Naive thymus-derived CD4-positive, alpha-beta T cell (primary cell): ENCODE measurements around the gene LRP6. TPM values are rescaled to one million over a fixed set of nuclear protein-coding genes. Genes with fewer than 3 reads are reported as not detected.

Experiments
- ATAC-seq: fragments of 150-1000 bp; cut with Tn5 transposase; 2 replicates; pipeline ENCODE4 v1.10.0; 2021; ENCODE audit warnings: mild to moderate bottlenecking, moderate library complexity
- CTCF ChIA-PET: fragments of 350-600 bp; sonication (Branson Sonifier 250); formaldehyde crosslinking; loops from one replicate; lab custom pipeline; 2021; ENCODE audit warnings: antibody characterized with exemption; lab: Charles Lee
- POLR2A ChIA-PET: fragments of 350-600 bp; sonication (Branson Sonifier 250); formaldehyde crosslinking; loops from one replicate; lab custom pipeline; 2021; ENCODE audit warnings: antibody characterized with exemption, inconsistent platforms; lab: Charles Lee
- DNase-seq, 9 donors: peaks; one replicate each; pipeline versions ENCODE4 v3.0.0 to v3.0.0-alpha.2; 2020 to 2022; ENCODE audit warnings: mixed read lengths in 1 of 9
- H3K27ac ChIP-seq: one replicate; pipeline ENCODE4 v1.7.0; 2013; ENCODE audit warnings: mild to moderate bottlenecking, low read depth, low read length, moderate library complexity
- H3K27me3 ChIP-seq, 2 donors: one replicate each; pipeline ENCODE4 v1.7.0; 2013; ENCODE audit warnings: low read length in 2 of 2, mild to moderate bottlenecking in 2 of 2, moderate library complexity in 2 of 2; ENCODE audit not compliant: control insufficient read depth in 2 of 2, insufficient read depth in 2 of 2
- H3K36me3 ChIP-seq, 3 experiments: 1 replicate in 2 of 3; 2 replicates in 1 of 3; pipeline ENCODE4 v1.7.0; 2013; ENCODE audit warnings: low read length in 3 of 3, mild to moderate bottlenecking in 3 of 3, moderate library complexity in 1 of 3; ENCODE audit not compliant: insufficient read depth in 3 of 3, control insufficient read depth in 2 of 3
- H3K4me1 ChIP-seq, 2 donors: one replicate each; pipeline ENCODE4 v1.7.0; 2013; ENCODE audit warnings: low read length in 2 of 2, mild to moderate bottlenecking in 2 of 2, moderate library complexity in 1 of 2; ENCODE audit not compliant: control insufficient read depth in 2 of 2, insufficient read depth in 2 of 2
- H3K4me3 ChIP-seq: 2 replicates; pipeline ENCODE4 v1.7.0; 2013; ENCODE audit warnings: mild to moderate bottlenecking, low read length
- H3K9me3 ChIP-seq, 3 experiments: 1 replicate in 2 of 3; 2 replicates in 1 of 3; pipeline ENCODE4 v1.7.0; 2013; ENCODE audit warnings: low read length in 3 of 3; ENCODE audit not compliant: control insufficient read depth in 2 of 3
- H3K27ac Mint-ChIP-seq, 9 donors: one replicate each; pipeline ENCODE4 v1.8.0; 2020 to 2022; ENCODE audit warnings: mixed read lengths in 9 of 9, mild to moderate bottlenecking in 8 of 9, moderate library complexity in 5 of 9, inconsistent platforms in 2 of 9
- H3K27me3 Mint-ChIP-seq, 5 donors: one replicate each; pipeline ENCODE4 v1.8.0; 2021 to 2022; ENCODE audit warnings: mixed read lengths in 5 of 5, mild to moderate bottlenecking in 1 of 5
- H3K36me3 Mint-ChIP-seq, 5 donors: one replicate each; pipeline ENCODE4 v1.8.0; 2020 to 2022; ENCODE audit warnings: mixed read lengths in 5 of 5, mild to moderate bottlenecking in 3 of 5, inconsistent platforms in 1 of 5
- H3K4me1 Mint-ChIP-seq, 7 donors: one replicate each; pipeline ENCODE4 v1.8.0; 2020 to 2022; ENCODE audit warnings: mixed read lengths in 7 of 7, mild to moderate bottlenecking in 3 of 7, inconsistent platforms in 1 of 7
- H3K4me3 Mint-ChIP-seq, 10 donors: one replicate each; pipeline ENCODE4 v1.8.0; 2020 to 2022; ENCODE audit warnings: mild to moderate bottlenecking in 10 of 10, mixed read lengths in 10 of 10, moderate library complexity in 6 of 10, inconsistent platforms in 2 of 10
- H3K9me3 Mint-ChIP-seq, 11 donors: one replicate each; pipeline ENCODE4 v1.8.0; 2020 to 2022; ENCODE audit warnings: mixed read lengths in 11 of 11, mild to moderate bottlenecking in 4 of 11, inconsistent platforms in 1 of 11, moderate library complexity in 1 of 11
- intact Hi-C, 2 donors: fragments of 100-400 bp; cut with micrococcal nuclease; formaldehyde crosslinking; loops; one replicate each; pipeline ENCODE4 v1.15.1; 2023
- polyA plus RNA-seq, 2 donors: library from polyadenylated mRNA; unstranded; fragments of 300-500 nt; fragmentation: Illumina TruSeq; gene quantifications; one replicate each; pipeline ENCODE4 v1.2.3, GENCODE V29; 2021
- total RNA-seq, 6 experiments: library from RNA in 5 of 6; stranded (reverse) in 5 of 6; gene quantifications; 1 replicate in 5 of 6; 2 replicates in 1 of 6; pipeline ENCODE4 v1.2.3 and lab custom pipeline; 2021 to 2026

The LRP6 gene
- total and polyA plus RNA-seq, 7 experiments from 2014 or later: 1.6 to 12.6 (median 5.2) TPM

DNA sequence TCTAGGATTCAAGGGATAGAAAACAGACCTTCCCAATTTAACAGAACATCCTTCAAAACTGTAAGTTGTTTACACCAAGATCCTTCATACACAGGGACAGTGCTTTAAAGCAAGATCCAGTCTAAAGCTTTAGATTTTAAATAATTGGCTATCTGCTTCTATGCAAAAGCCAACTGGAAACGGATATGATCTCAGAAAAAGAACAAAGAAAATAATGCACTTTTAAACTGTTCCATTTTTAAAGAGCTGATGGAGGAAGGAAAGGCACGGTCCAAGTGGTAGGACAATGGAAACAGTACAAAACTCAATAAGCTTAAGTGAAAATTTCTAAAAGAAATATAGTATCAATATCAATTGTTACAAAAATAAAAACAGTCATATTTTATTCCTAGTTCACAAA is 27.7 kb downstream of the LRP6 start:
- no peak overlapping the region for H3K4me3 Mint-ChIP-seq
- peaks cover 0 to 19% (median 6%) of the 10 kb centered on the region in 5 donors for H3K36me3 Mint-ChIP-seq
- H3K4me3 ChIP-seq: no peak overlapping the region
- ATAC-seq: no peak
- H3K36me3 ChIP-seq: no peaks in the 10 kb centered on the region
- ChIA-PET POLR2A (interaction anchor here (0.6 kb wide), 2 partner anchors 16 to 693 kb away, joined by 3 read pairs; no protein-coding TSS in a partner anchor), CTCF (no interaction called here)
- H3K27ac ChIP-seq: no peak overlapping the region
- intact Hi-C loops: no loop called here
- H3K4me1 ChIP-seq: no peaks in the 10 kb centered on the region
- peaks cover 0 to 6% (median 0%) of the 10 kb centered on the region in 11 donors for H3K9me3 Mint-ChIP-seq
- no peak for DNase-seq
- H3K4me1 Mint-ChIP-seq: peaks cover 0 to 58% (median 35%) of the 10 kb centered on the region in 7 donors
- H3K27me3 Mint-ChIP-seq: peaks cover 0 to 12% (median 0%) of the 10 kb centered on the region in 5 donors
- H3K27me3 ChIP-seq: no peaks in the 10 kb centered on the region
- no peaks in the 10 kb centered on the region for H3K9me3 ChIP-seq
- no peak overlapping the region for H3K27ac Mint-ChIP-seq

DNA sequence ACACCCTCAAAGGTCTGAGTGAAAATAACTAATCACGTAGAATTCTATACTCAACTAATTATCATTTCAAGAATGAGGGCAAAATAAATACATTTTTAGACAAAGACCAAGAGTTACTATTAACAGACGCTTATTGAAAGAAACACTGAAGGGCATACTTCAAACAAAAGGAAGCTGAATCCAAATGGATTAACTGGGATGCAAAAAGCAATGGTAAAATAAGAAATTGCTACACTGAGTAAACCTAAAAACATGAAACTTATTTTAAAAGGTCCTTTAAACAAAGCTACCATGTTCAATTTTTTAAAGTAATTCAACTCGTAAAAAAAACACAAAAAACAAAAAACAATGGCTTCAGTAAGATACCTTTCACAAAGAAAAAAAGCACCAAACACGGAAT is 28.2 kb downstream of the LRP6 start:
- Histone ChIP-seq H3K9me3 (no peaks in the 10 kb centered on the region), H3K36me3 (no peaks in the 10 kb centered on the region), H3K4me1 (no peaks in the 10 kb centered on the region), H3K27ac (no peak overlapping the region), H3K27me3 (no peaks in the 10 kb centered on the region), H3K4me3 (no peak overlapping the region)
- Mint-ChIP-seq H3K27me3 (peaks cover 0 to 12% (median 0%) of the 10 kb centered on the region in 5 donors), H3K27ac (no peak overlapping the region), H3K4me1 (peaks cover 0 to 56% (median 33%) of the 10 kb centered on the region in 7 donors), H3K4me3 (no peak overlapping the region), H3K36me3 (peaks cover 0 to 16% (median 3%) of the 10 kb centered on the region in 5 donors), H3K9me3 (peaks cover 0 to 6% (median 0%) of the 10 kb centered on the region in 11 donors)
- intact Hi-C loops: no loop called here
- ATAC-seq (no peak), DNase-seq (no peak)
- ChIA-PET CTCF (interaction anchor here (0.7 kb wide), 1 partner anchor 657 kb away, joined by 3 read pairs; no protein-coding TSS in a partner anchor), POLR2A (interaction anchor here (0.6 kb wide), 1 partner anchor 693 kb away, joined by 3 read pairs; no protein-coding TSS in a partner anchor)

DNA sequence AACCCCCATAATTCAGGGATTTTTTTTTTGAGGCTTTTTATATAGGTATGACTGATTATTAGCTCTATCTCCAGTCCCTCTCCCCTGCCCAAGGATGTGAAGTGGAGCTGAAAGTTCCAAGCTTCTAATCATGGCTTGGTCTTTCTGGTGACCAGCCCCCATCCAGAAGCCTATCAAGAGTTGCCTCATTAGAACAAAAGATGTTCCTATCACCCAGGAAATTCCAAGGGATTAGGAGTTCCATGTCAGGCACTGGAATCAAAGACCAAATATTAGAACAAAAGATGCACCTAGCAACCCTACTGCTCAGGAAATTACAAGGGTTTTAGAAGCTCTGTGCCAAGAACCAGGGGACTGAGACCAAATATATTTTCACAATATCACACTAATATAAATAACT is 29.9 kb downstream of the LRP6 start:
- POLR2A ChIA-PET: interaction anchor here (0.6 kb wide), 1 partner anchor 21 kb away, joined by 4 read pairs; no protein-coding TSS in a partner anchor
- no peak overlapping the region for H3K27ac Mint-ChIP-seq
- Histone ChIP-seq H3K4me1 (no peaks in the 10 kb centered on the region), H3K27ac (no peak overlapping the region), H3K9me3 (no peaks in the 10 kb centered on the region), H3K27me3 (no peaks in the 10 kb centered on the region), H3K36me3 (no peaks in the 10 kb centered on the region), H3K4me3 (no peak overlapping the region)
- H3K4me1 Mint-ChIP-seq: peaks cover 0 to 58% (median 32%) of the 10 kb centered on the region in 7 donors
- CTCF ChIA-PET: no interaction called here
- DNase-seq (no peak), ATAC-seq (no peak)
- H3K36me3 Mint-ChIP-seq: peaks cover 0 to 15% (median 3%) of the 10 kb centered on the region in 5 donors
- no peak overlapping the region for H3K4me3 Mint-ChIP-seq
- peaks cover 0 to 10% (median 0%) of the 10 kb centered on the region in 5 donors for H3K27me3 Mint-ChIP-seq
- peaks cover 0 to 6% (median 0%) of the 10 kb centered on the region in 11 donors for H3K9me3 Mint-ChIP-seq
- intact Hi-C loops: no loop called here

DNA sequence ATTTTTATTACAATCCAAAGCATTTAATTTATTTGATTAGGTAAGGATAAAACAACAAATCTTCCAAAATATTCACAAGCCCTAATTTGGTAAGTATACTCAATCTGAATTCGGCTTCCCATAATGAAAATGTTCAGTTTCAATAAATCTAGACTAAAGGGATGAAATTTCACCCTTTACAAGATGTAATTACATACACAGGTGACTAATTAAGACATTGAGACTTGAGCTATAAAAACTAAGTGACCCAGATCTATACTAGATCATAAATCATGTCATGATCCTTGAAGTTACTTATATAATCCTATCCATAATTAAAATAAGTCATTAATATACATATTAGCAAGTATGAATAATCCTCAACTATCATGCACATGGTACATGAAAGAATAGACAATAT is 36.6 kb downstream of the LRP6 start:
- Histone ChIP-seq H3K27me3 (no peaks in the 10 kb centered on the region), H3K9me3 (peaks cover 0 to 3% (median 0%) of the 10 kb centered on the region in 3 experiments), H3K4me1 (no peaks in the 10 kb centered on the region), H3K4me3 (no peak overlapping the region), H3K36me3 (no peaks in the 10 kb centered on the region), H3K27ac (no peak overlapping the region)
- no peak for ATAC-seq
- no peak overlapping the region for H3K4me3 Mint-ChIP-seq
- H3K4me1 Mint-ChIP-seq: peaks cover 0 to 38% (median 10%) of the 10 kb centered on the region in 7 donors
- intact Hi-C loops: no loop called here
- no peak for DNase-seq
- ChIA-PET POLR2A (no interaction called here), CTCF (no interaction called here)
- H3K27ac Mint-ChIP-seq: no peak overlapping the region
- peaks cover 0 to 24% (median 7%) of the 10 kb centered on the region in 5 donors for H3K36me3 Mint-ChIP-seq
- peaks cover 0 to 19% (median 0%) of the 10 kb centered on the region in 5 donors for H3K27me3 Mint-ChIP-seq
- peaks cover 0 to 26% (median 7%) of the 10 kb centered on the region in 11 donors for H3K9me3 Mint-ChIP-seq

DNA sequence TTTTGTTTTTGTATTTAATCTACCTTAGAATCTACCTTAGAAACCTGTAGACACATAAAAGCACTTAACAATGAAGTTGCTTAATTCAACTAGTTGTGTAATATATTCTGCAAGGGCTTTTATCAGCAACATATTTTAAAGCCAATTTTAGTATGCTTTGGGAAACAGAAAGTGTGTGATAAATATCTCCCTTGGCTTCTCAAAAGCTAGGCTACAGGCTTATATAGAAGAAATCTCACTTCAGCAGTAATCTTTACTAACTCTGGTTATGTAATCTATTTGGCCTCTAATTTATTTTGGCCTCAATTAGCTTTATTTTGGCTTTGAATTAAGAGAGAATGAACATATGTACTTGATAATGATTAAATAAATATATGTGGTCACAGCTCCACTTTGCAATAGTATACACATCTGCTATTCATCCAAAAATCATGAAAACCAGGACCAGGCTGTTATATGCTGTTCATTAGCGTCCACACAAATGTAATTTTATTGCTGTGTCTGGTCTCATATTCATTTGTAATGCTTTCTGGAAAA is 37.2 kb downstream of the LRP6 start:
- ChIA-PET CTCF (no interaction called here), POLR2A (no interaction called here)
- Histone ChIP-seq H3K27ac (no peak overlapping the region), H3K9me3 (peaks cover 0 to 3% (median 0%) of the 10 kb centered on the region in 3 experiments), H3K36me3 (no peaks in the 10 kb centered on the region), H3K4me1 (no peaks in the 10 kb centered on the region), H3K27me3 (no peaks in the 10 kb centered on the region), H3K4me3 (no peak overlapping the region)
- intact Hi-C loops: no loop called here
- H3K27ac Mint-ChIP-seq: no peak overlapping the region
- peaks cover 0 to 41% (median 10%) of the 10 kb centered on the region in 7 donors for H3K4me1 Mint-ChIP-seq
- H3K4me3 Mint-ChIP-seq: no peak overlapping the region
- peaks cover 0 to 23% (median 8%) of the 10 kb centered on the region in 11 donors for H3K9me3 Mint-ChIP-seq
- peaks cover 0 to 21% (median 8%) of the 10 kb centered on the region in 5 donors for H3K36me3 Mint-ChIP-seq
- DNase-seq (no peak), ATAC-seq (no peak)
- peaks cover 0 to 22% (median 0%) of the 10 kb centered on the region in 5 donors for H3K27me3 Mint-ChIP-seq

- Histone ChIP-seq H3K4me3 (no peak overlapping the region), H3K9me3 (peaks cover 0 to 3% (median 0%) of the 10 kb centered on the region in 3 experiments), H3K27me3 (no peaks in the 10 kb centered on the region), H3K27ac (no peak overlapping the region), H3K4me1 (no peaks in the 10 kb centered on the region), H3K36me3 (no peaks in the 10 kb centered on the region)
- peak overlapping the region in 1 of 10 donors; percentile 61 for H3K4me3 Mint-ChIP-seq
- no peak overlapping the region for H3K27ac Mint-ChIP-seq
- DNase-seq (no peak), ATAC-seq (no peak)
- intact Hi-C loops: no loop called here
- POLR2A ChIA-PET: no interaction called here
- peaks cover 0 to 23% (median 8%) of the 10 kb centered on the region in 11 donors for H3K9me3 Mint-ChIP-seq
- H3K4me1 Mint-ChIP-seq: peaks cover 2 to 43% (median 12%) of the 10 kb centered on the region in 7 donors
- H3K27me3 Mint-ChIP-seq: peaks cover 0 to 26% (median 0%) of the 10 kb centered on the region in 5 donors
- peaks cover 0 to 20% (median 8%) of the 10 kb centered on the region in 5 donors for H3K36me3 Mint-ChIP-seq
- CTCF ChIA-PET: no interaction called here
These were observed 38.4 kb downstream of the LRP6 start for GRCh38 chr12:12228402-12228801.
